Measurements from ENCODE around the gene CLEC6A.
"Not testable (repeated sequence)": the region's sequence is repeated elsewhere in the genome, so short reads cannot be mapped to it uniquely, and the experiment has no call there.

The CLEC6A gene

DNA sequence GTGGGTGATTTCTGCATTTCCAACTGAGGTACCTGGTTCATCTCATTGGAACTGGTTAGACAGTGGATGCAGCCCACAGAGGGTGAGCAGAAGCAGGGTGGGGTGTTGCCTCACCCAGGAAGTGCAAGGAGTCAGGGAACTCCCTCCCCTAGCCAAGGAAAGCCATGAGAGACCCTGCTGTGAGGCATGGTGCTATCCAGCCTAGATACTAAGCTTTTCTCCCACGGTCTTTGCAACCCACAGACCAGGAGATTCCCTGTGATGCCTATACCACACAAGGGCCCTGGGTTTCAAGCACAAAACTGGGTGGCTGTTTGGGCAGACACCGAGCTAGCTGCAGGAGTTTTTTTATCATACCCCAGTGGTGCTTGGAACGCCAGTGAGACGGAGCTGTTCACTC, 39.9 kb downstream of the CLEC6A start:
- not testable (repeated sequence) for DNase-seq

DNA sequence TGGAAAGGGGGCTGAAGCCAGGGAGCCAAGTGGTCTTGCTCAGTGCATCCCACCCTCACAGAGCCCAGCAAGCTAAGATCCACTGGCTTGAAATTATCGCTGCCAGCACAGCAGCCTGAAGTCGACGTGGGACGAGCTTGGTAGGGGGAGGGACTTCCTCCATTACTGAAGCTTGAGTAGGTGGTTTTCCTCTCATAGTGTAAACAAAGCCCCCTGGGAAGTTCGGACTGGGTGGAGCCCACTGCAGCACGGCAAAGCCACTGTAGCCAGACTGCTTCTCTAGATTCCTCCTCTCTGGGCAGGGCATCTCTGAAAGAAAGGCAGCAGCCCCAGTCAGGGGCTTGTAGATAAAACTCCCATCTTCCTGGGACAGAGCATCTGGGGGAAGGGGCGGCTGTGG, 40.3 kb downstream of the CLEC6A start:
- DNase-seq: not testable (repeated sequence)

DNA sequence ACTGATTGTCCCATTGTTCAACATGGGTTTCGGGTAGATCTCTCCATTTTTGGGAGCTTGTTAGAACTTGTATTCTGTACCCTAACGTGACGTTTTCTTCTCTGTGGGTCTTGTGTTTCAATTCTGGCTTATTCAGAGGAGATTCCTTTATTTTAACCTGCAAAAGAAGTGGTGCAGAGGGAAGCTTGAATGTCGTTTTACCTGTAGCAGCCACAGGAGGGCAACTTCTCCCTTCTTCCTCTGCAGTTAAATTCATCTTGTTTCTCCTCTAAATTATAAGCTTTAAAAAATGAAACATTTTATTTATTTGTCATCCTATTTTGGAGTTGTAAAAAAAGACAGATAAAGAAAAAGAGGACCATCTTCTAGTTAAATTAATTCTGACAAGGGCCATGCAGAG, 43.9 kb downstream of the CLEC6A start:
- no peak for DNase-seq

DNA sequence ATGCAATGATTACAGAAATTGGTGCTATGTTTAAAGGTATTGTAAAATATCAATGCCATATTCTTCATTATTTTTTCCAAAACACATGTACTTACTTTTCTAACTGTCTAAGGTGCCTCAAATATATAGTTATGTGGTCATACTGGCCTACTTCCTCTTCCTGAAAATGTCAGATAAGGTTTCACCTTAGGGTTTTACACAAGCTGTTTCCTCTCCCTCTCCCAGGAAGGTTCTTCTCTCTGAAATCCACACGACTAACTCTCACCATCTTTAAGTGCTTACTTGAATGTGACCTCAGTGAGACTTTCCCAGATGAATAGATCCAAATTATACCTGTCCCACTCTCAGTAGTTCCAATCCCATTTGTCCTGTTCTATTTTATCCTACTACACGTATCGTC, 46.0 kb downstream of the CLEC6A start:
- DNase-seq: no peak

DNA sequence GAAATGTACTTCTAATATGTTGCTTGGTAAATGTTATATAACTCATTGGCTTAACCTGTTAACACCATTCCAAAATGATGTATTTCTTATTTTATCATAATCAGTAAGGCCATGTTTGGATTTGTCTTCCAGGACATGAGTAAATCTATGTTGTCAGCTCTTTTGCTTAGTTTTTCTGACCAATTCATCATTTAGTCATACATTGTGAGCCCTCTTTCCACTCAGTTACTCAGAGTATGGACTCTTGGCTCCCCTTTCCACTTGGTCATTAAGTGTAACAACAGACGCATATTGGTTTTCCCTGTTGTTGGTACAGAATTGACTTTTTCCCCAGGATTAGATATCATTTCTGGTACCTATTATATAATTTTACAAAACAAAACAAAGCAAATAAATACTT, 48.6 kb downstream of the CLEC6A start:
- no peak for DNase-seq

DNA sequence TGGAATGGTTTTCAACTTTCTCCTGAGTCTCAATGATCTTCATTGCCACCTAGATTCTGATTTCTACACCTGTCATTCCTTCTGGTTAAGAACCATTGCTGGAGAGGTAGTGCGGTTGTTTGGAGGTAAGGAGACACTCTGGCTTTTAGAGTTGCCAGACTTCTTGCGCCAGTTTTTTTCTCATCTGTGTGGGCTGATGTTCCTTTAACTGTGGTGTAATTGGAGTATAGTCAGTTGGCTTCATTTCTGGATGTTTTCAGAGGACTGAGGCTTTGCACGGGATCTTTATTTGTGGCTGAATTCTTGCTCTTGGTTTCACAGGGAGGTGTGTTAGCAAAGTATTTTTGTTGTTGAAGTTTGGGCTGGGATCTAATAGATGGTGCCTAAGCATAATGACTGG, 51.8 kb downstream of the CLEC6A start:
- no peak for DNase-seq

DNA sequence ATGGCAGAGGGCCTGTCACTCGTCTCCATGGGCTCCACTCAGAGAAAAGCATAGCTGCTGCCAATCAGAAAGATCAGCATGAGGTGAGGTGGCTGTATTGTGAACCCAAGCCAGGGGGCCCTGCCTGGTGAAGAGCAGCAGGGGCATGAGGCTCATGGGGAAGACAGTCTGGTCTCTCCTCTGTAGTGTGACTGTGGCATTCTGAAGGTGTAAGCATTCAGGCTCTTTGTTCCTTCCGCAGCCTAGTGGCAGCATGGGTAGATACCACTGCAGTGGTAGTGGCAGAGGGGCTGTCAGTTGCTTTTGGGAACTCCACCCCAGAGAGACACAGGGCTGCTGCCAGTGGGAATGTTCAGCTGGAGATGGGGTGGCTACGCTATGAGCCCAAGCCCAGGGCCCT, 52.5 kb downstream of the CLEC6A start:
- no peak for DNase-seq

DNA sequence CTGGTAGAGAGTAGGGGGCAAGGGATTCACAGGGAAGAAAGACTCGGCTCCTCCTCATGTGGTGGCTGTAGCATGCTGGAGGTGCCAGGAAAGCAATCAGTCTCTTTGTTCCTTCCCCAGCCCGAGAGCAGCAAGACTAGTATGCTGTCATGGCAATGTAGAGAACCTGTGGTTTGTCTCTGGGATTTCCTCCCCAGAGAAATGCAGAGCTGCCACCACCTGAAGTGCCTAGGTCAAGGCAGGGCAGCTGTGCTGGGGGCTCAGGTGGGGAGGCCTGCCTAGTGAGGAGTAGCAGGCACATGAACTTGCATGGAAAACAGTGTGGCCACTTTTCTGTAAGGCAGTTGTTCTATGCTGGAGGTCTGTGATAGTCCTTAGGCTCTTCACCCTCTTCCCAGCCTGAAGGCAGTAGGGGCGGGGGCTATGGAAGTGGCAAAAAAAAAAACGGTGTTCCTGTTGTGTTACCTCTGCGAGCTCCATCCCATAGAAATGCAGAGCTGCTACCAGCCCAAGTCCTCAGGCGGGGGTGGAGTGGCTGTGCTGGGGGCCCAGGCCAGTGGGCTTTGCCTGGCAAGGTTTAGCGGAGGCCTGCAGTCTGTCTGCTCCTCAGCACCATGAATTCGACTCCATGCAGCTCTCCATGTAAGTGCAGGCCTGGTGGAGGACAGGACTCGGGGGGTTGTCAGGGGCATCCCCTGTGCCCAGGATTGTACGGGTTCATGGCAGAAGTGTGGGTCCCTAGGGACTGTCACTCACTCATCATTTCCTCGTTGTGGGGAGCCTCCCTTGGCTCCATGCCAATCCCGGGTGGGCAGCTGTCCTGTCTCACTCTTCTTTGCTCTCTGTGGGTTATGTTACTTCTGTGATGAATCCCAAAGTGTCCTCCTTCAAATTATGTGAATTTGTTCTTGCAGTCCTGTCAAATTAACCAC, 53.4 kb downstream of the CLEC6A start:
- DNase-seq: no peak

DNA sequence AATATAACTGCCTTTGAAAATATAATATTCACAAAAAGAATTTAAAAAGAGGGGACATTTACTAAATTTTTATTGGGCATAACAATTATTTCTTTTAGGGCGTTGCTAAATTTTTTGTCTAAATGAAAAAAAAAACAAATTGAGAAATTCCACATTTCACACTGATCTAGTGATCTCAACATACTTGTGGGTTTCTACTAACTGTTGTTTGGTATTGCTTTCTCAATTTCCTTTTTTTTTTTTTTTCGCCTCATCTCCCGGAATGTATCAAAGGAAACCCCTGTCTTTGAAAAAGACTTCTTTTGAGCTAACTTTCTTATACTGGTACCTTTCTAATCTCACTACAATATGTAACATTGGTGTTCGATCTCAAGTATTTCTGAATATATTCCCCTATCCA, 57.5 kb downstream of the CLEC6A start, which contains the start of gene CLEC4D:
Gene CLEC4D, plus strand, starts transcription at position 248 of the 400 bp plus-strand sequence. CDS start 230 bp downstream, outside the sequence.
- DNase-seq: no peak

DNA sequence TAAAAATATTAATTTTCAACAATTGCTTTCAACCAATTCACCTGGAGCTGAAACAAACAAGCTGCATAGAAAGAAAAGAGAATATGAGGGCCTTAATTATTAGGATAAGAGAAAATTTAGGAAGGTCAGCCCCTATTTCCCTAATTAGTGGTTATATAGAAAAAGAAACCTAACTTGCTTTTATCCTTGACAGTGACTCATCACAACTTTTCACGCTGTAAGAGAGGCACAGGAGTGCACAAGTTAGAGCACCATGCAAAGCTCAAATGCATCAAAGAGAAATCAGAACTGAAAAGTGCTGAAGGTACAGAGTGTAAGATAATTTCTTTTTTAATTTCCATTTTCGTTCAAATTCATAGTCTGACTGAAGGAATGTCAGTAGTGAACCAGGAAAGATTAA, 62.2 kb downstream of the CLEC6A start:
- no peak for DNase-seq

DNA sequence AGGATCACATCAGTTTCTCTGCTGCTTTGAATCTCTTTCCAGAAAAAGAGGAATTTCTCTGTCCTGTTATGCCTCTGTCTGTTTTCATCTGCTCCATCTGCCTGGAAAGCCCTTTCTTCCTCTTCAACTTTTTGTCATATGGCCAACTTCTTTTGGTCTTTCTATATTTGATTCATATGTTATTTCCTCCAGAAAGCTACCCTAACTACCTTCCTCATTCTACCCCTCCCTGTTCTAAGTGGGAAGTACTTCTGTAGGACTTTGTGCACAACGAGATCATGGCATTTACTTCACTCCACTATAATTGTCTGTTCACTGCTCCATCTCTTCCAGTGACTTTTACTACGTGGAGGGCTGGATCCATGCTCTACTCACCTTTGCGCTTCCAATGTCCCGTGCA, 63.4 kb downstream of the CLEC6A start:
- DNase-seq: no peak

DNA sequence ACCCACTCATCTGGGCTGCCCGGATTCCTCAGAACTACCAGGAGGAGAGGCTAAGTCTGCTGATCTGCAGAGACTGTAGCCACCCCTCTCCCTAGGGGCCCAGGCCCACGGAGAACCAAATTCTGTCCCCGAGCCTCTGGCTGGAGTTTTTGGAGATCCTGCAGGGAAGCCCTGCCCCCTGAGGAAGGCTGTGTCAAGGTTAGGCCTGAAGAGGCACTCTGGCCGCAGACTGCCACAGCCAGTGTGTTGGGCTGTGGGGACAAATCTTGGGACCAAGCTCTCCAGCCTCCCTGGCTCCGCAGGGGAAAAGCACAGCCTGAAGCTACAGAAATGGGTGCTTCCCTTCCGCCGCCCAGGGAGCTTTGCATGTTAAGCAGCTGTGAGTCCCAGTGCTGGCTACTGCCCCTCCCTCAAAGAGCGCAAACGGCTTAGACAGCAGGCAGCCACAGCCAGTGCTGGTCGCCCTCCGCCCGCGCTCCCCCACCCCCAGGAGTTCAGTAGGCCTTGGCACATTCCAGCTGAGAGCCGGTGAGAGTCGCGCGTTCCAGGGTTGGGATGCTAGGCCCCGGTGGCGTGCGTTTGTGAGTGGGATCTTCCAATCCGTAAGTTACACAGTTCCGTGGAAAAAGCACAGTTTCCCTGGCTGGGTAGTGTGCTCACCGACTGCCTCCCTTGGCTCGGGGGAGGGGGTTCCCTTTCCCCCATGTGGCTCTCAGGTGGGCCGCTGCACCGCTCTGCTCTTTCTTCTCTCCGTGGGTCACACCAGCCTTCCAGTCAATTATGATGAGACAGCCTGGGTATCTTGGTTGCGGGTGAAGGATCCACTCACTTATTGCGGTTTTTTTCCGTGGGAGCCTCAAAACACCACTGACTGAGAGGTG, 71.7 kb downstream of the CLEC6A start:
- no peak for DNase-seq

Data from hippocampal formation (tissue), 2 donors.